Glutamatergic neuron (in vitro differentiated cells): ENCODE measurements around the gene PNP. TPM values are rescaled to one million over a fixed set of nuclear protein-coding genes. Genes with fewer than 3 reads are reported as not detected.

Source experiments
- DNase-seq: peaks from one replicate; pipeline ENCODE4 v3.0.0; 2022
- H3K27ac Mint-ChIP-seq: one replicate; pipeline ENCODE4 v1.8.0; 2020; ENCODE audit warnings: mild to moderate bottlenecking, mixed read lengths, inconsistent platforms; ENCODE audit not compliant: unreplicated experiment
- H3K27me3 Mint-ChIP-seq: one replicate; pipeline ENCODE4 v1.8.0; 2020; ENCODE audit warnings: mild to moderate bottlenecking, moderate library complexity, mixed read lengths, inconsistent platforms; ENCODE audit not compliant: unreplicated experiment
- H3K36me3 Mint-ChIP-seq: one replicate; pipeline ENCODE4 v1.8.0; 2020; ENCODE audit warnings: mild to moderate bottlenecking, mixed read lengths, inconsistent platforms; ENCODE audit not compliant: unreplicated experiment
- H3K4me1 Mint-ChIP-seq: one replicate; pipeline ENCODE4 v1.8.0; 2020; ENCODE audit warnings: mild to moderate bottlenecking, low read depth, mixed read lengths, inconsistent platforms; ENCODE audit not compliant: unreplicated experiment
- H3K4me3 Mint-ChIP-seq: one replicate; pipeline ENCODE4 v1.8.0; 2020; ENCODE audit warnings: mild to moderate bottlenecking, mixed read lengths, inconsistent platforms; ENCODE audit not compliant: unreplicated experiment
- H3K9me3 Mint-ChIP-seq: one replicate; pipeline ENCODE4 v1.8.0; 2020; ENCODE audit warnings: mild to moderate bottlenecking, moderate library complexity, mixed read lengths, inconsistent platforms; ENCODE audit not compliant: unreplicated experiment
- CTCF ChIP-seq: fragments of 200-600 bp; sonication (generic); IDR thresholded peaks from one replicate; pipeline ENCODE4 v1.5.0; 2021; ENCODE audit not compliant: partially characterized antibody, unreplicated experiment
- total RNA-seq: library from RNA; stranded (reverse); fragmentation: NEBNext Ultra II Directional; extraction: Animal tissue kit (Norgen Biotek cat#: 25700); gene quantifications from one replicate; pipeline ENCODE4 v1.2.1, GENCODE V29; 2021; ENCODE audit not compliant: unreplicated experiment

The PNP gene
- total RNA-seq, 1 donor from 2014 or later, result 25.9 TPM

GRCh38 chr14:20427231-20428009 is 41.8 kb upstream of the PNP start:
- H3K36me3 Mint-ChIP-seq, result no peaks in the 10 kb centered on the region
- no peaks in the 10 kb centered on the region for H3K4me1 Mint-ChIP-seq
- no peak for TF ChIP-seq CTCF
- H3K9me3 Mint-ChIP-seq, result peaks cover 3% of the 10 kb centered on the region
- H3K27ac Mint-ChIP-seq, result no peak overlapping the region
- no peaks in the 10 kb centered on the region for H3K27me3 Mint-ChIP-seq
- no peak overlapping the region for H3K4me3 Mint-ChIP-seq
- no peak for DNase-seq

GRCh38 chr14:20428010-20428365 is 41.2 kb upstream of the PNP start:
- Mint-ChIP-seq H3K9me3 (peaks cover 3% of the 10 kb centered on the region), H3K4me1 (no peaks in the 10 kb centered on the region), H3K36me3 (no peaks in the 10 kb centered on the region), H3K27me3 (no peaks in the 10 kb centered on the region), H3K4me3 (no peak overlapping the region), H3K27ac (no peak overlapping the region)
- no peak for TF ChIP-seq CTCF
- no peak for DNase-seq

- no peak overlapping the region for H3K27ac Mint-ChIP-seq
- no peak overlapping the region for H3K4me3 Mint-ChIP-seq
- H3K9me3 Mint-ChIP-seq, result peaks cover 3% of the 10 kb centered on the region
- no peak for DNase-seq
- no peak for TF ChIP-seq CTCF
- no peaks in the 10 kb centered on the region for H3K27me3 Mint-ChIP-seq
- H3K4me1 Mint-ChIP-seq, result no peaks in the 10 kb centered on the region
- no peaks in the 10 kb centered on the region for H3K36me3 Mint-ChIP-seq
These were observed 40.4 kb upstream of the PNP start for GRCh38 chr14:20428802-20429201.

GRCh38 chr14:20429801-20430669 is 39.2 kb upstream of the PNP start:
- Mint-ChIP-seq H3K4me3 (no peak overlapping the region), H3K36me3 (no peaks in the 10 kb centered on the region), H3K9me3 (peaks cover 3% of the 10 kb centered on the region), H3K27me3 (no peaks in the 10 kb centered on the region), H3K4me1 (no peaks in the 10 kb centered on the region), H3K27ac (no peak overlapping the region)
- no peak for DNase-seq
- TF ChIP-seq CTCF, result no peak
